SK-N-SH (cell line): Measurements from ENCODE around the gene MCEMP1. TPM values are rescaled to one million over a fixed set of nuclear protein-coding genes. Genes with fewer than 3 reads are reported as not detected.

Experiments
- CTCF ChIA-PET: fragments of 300-600, 350-600 bp; formaldehyde crosslinking; extraction: SDS; loops from one replicate; lab custom pipeline; 2021; lab: Yijun Ruan, JAX
- POLR2A ChIA-PET: fragments of 350-600 bp; sonication (Branson Sonifier 250); formaldehyde crosslinking; extraction: SDS; loops from one replicate; lab custom pipeline; 2020; ENCODE audit warnings: antibody characterized with exemption, inconsistent platforms; lab: Yijun Ruan, JAX
- DNase-seq: peaks from one replicate; pipeline ENCODE4 v3.0.0; 2012
- H2AFZ ChIP-seq: fragments of 200-600 bp; sonication (generic); 2 replicates; pipeline ENCODE4 v1.8.1; 2016; ENCODE audit warnings: antibody characterized with exemption, mild to moderate bottlenecking, low read depth
- H3F3A ChIP-seq: fragments of 200-600 bp; sonication (generic); replicated peaks from 2 replicates; pipeline ENCODE3; 2016; ENCODE audit warnings: antibody characterized with exemption, mild to moderate bottlenecking; ENCODE audit not compliant: insufficient read depth
- H3K27ac ChIP-seq, 2 experiments: fragments of 200-500 bp in 1 of 2; fragments of 200-600 bp in 1 of 2; sonication (Bioruptor generic) in 1 of 2; sonication (generic), shearing (Covaris generic) in 1 of 2; 2 replicates each; pipeline versions ENCODE4 v1.5.1 to v1.6.1; 2014 to 2016; ENCODE audit warnings: low read depth in 2 of 2, inconsistent platforms in 1 of 2, low read length in 1 of 2, mild to moderate bottlenecking in 1 of 2, mixed read lengths in 1 of 2
- H3K27me3 ChIP-seq: fragments of 200-600 bp; sonication (generic), shearing (Covaris generic); 2 replicates; pipeline ENCODE4 v1.6.1; 2016; ENCODE audit warnings: mixed run types; ENCODE audit not compliant: insufficient read depth
- H3K36me3 ChIP-seq, 2 experiments: fragments of 200-500 bp in 1 of 2; fragments of 200-600 bp in 1 of 2; sonication (Bioruptor generic) in 1 of 2; sonication (generic) in 1 of 2; replicated peaks in 1 of 2; 2 replicates each; pipeline versions ENCODE3 to v1.5.1; 2014 to 2016; ENCODE audit warnings: low read length in 1 of 2, mild to moderate bottlenecking in 1 of 2; ENCODE audit not compliant: insufficient read depth in 2 of 2, control insufficient read depth in 1 of 2
- H3K4me1 ChIP-seq, 2 experiments: fragments of 200-500 bp in 1 of 2; fragments of 200-600 bp in 1 of 2; sonication (Bioruptor generic) in 1 of 2; sonication (generic), shearing (Covaris generic) in 1 of 2; 2 replicates each; pipeline versions ENCODE4 v1.5.1 to v1.6.1; 2014 to 2016; ENCODE audit warnings: low read depth in 1 of 2, low read length in 1 of 2, mixed run types in 1 of 2; ENCODE audit not compliant: insufficient read depth in 2 of 2, control insufficient read depth in 1 of 2
- H3K4me2 ChIP-seq: fragments of 200-600 bp; sonication (generic), shearing (Covaris generic); 2 replicates; pipeline ENCODE4 v1.6.1; 2017; ENCODE audit warnings: mixed run types
- H3K4me3 ChIP-seq, 2 experiments: fragments of 200-500 bp in 1 of 2; fragments of 200-600 bp in 1 of 2; sonication (Bioruptor generic) in 1 of 2; sonication (generic), shearing (Covaris generic) in 1 of 2; 2 replicates each; pipeline versions ENCODE4 v1.5.1 to v1.8.1; 2014 to 2016; ENCODE audit warnings: low read depth in 2 of 2, inconsistent platforms in 1 of 2, low read length in 1 of 2, mild to moderate bottlenecking in 1 of 2, mixed read lengths in 1 of 2, moderate library complexity in 1 of 2
- H3K79me2 ChIP-seq: fragments of 200-600 bp; sonication (generic); 2 replicates; pipeline ENCODE4 v1.8.1; 2017; ENCODE audit warnings: mild to moderate bottlenecking; ENCODE audit not compliant: insufficient read depth
- H3K9ac ChIP-seq: fragments of 200-600 bp; sonication (generic); 2 replicates; pipeline ENCODE4 v1.6.1; 2017; ENCODE audit warnings: mixed run types
- H3K9me2 ChIP-seq: fragments of 200-600 bp; sonication (generic); 2 replicates; pipeline ENCODE4 v1.6.1; 2017; ENCODE audit warnings: mixed run types
- H3K9me3 ChIP-seq: fragments of 200-600 bp; sonication (generic); 2 replicates; pipeline ENCODE4 v1.6.1; 2017; ENCODE audit warnings: mixed run types, mild to moderate bottlenecking, moderate library complexity
- H4K20me1 ChIP-seq: fragments of 200-600 bp; sonication (generic); 2 replicates; pipeline ENCODE4 v1.6.1; 2017; ENCODE audit warnings: mild to moderate bottlenecking, mixed run types; ENCODE audit not compliant: insufficient read depth
- CHD2 ChIP-seq: fragments of 150-350 bp; IDR thresholded peaks from 2 replicates; pipeline ENCODE4 v1.6.1; 2018; ENCODE audit warnings: low read length; ENCODE audit not compliant: partially characterized antibody
- ELF1 ChIP-seq: IDR thresholded peaks from 2 replicates; pipeline ENCODE4 v1.4.0; 2012
- FOXJ3 ChIP-seq: sonication (generic); formaldehyde crosslinking; IDR thresholded peaks from 2 replicates; pipeline ENCODE4 v1.5.1; 2020; ENCODE audit warnings: mild to moderate bottlenecking, missing genetic modification reagents
- GABPA ChIP-seq: IDR thresholded peaks from 2 replicates; pipeline ENCODE4 v1.4.0; 2012; ENCODE audit warnings: low read depth, mild to moderate bottlenecking
- GATA2 ChIP-seq: sonication (generic); formaldehyde crosslinking; IDR thresholded peaks from 2 replicates; pipeline ENCODE4 v1.5.0; 2020; ENCODE audit warnings: mild to moderate bottlenecking, missing genetic modification reagents
- IRF3 ChIP-seq: fragments of 150-350 bp; IDR thresholded peaks from 2 replicates; pipeline ENCODE4 v1.6.1; 2016; ENCODE audit warnings: mild to moderate bottlenecking, low read depth, low read length
- MXI1 ChIP-seq: IDR thresholded peaks from 2 replicates; pipeline ENCODE4 v1.6.1; 2012; ENCODE audit warnings: mild to moderate bottlenecking, low read depth, low read length, improper control_type of control experiment
- NFIC ChIP-seq: IDR thresholded peaks from 2 replicates; pipeline ENCODE4 v1.4.0; 2012; ENCODE audit warnings: borderline replicate concordance
- POLR2AphosphoS5 ChIP-seq: IDR thresholded peaks from 2 replicates; pipeline ENCODE4 v1.6.1; 2012; ENCODE audit warnings: low read depth, low read length
- REST ChIP-seq: IDR thresholded peaks from 2 replicates; pipeline ENCODE4 v1.6.1; 2012; ENCODE audit warnings: mild to moderate bottlenecking, low read depth, low read length, moderate library complexity
- RFX5 ChIP-seq: IDR thresholded peaks from 2 replicates; pipeline ENCODE4 v1.6.1; 2012; ENCODE audit warnings: mild to moderate bottlenecking, improper control_type of control experiment, low read length
- YY1 ChIP-seq: IDR thresholded peaks from 2 replicates; pipeline ENCODE4 v1.4.0; 2012; ENCODE audit warnings: low read depth, mild to moderate bottlenecking
- ZBTB33 ChIP-seq: IDR thresholded peaks from 2 replicates; pipeline ENCODE4 v1.4.0; 2012; ENCODE audit warnings: low read depth, borderline replicate concordance
- WGBS: methylation state at CpG from one replicate; pipeline ENCODE4 v1.1.6; 2017; ENCODE audit warnings: low lambda C conversion rate; 5-methylcytosine and 5-hydroxymethylcytosine counted together
- polyA plus RNA-seq, 3 experiments: library from polyadenylated mRNA; depleted of rRNA; stranded (reverse); fragments of >200 nt; gene quantifications; 2 replicates each; pipeline ENCODE4 v1.2.3, GENCODE V29; 2012
- TF ChIP-seq, protein P1 (sequence below): fragments of 150-350 bp; IDR thresholded peaks from 2 replicates; pipeline ENCODE4 v1.6.1; 2017; ENCODE audit warnings: antibody characterized with exemption, low read length, low read depth, borderline replicate concordance
- TF ChIP-seq, protein P2 (sequence below): IDR thresholded peaks from 2 replicates; pipeline ENCODE4 v1.4.0; 2012; ENCODE audit warnings: low read depth
- TF ChIP-seq, protein P3 (sequence below): IDR thresholded peaks from 2 replicates; pipeline ENCODE4; 2012

Gene MCEMP1
- polyA plus RNA-seq, 1 of the 3 experiments (the other 2 are of a cell fraction): not detected

DNA sequence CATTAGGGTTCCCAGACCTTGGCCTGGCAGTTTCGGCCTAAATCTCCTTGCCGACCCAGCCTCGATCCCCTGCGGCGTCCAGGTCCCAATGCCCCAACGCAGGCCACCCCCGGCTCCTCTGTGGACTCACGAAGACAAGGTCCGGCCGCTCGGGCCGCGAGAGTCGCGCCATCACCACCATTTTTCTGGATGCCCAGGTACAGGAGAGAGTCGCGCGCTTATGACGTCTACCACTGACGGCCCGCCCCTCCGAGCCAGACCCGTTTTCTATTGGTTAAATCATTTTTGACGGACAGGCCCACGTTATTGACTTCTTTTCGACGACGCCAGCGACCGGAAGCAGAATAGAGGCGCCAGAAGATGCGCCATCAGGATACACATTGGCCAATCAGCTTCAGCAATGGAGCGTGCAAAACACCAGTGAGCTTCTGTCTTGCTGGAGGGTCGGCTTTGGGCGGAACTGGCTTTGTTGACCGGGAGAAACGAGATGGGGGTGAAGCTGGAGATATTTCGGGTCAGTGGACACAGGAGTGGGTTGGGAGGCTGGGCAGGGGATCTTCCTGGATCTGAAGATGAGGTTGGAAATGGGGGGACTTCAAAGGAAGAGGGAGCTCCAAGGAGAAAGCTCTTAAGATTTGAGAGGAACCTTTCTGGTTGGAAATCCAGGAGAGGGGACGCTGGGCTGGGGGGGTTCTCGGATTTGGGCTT, 47.4 kb upstream of the MCEMP1 start, which contains the start of the genes PET100 and XAB2:
Gene PET100, plus strand, starts transcription at position 447 of the 708 bp plus-strand sequence. Its CDS starts 41 bp downstream, at position 488.
Gene XAB2, minus strand, starts transcription at position 199 of the 708 bp plus-strand sequence. Its CDS starts 18 bp downstream, at position 181.
- Histone ChIP-seq H3K9me3 (no peaks in the 10 kb centered on the region), H3K4me2 (peak within 1 kb of the TSS; percentile 93), H3K4me3 (peak within 1 kb of the TSS; percentile 100), H4K20me1 (0 out of 2 replicates have a peak, but pooled peaks cover 5% of the 10 kb centered on the region), H3K27ac (peak within 1 kb of the TSS; percentile 51 to 73; a peak in 3 of 4 replicates), H3K9ac (peak within 1 kb of the TSS; percentile 99), H3K36me3 (peaks cover 0 to 19% of the 10 kb centered on the region in 2 experiments), H2AFZ (peak within 1 kb of the TSS; percentile 87), H3K27me3 (no peaks in the 10 kb centered on the region; the same call in 1 of the 2 replicates)
- POLR2A ChIA-PET: interaction anchor here (0.6 to 3.1 kb wide), 9 partner anchors 10 to 795 kb away, joined by 3 to 16 read pairs (median 5); partner anchors contain the start of genes CAMSAP3 and TRAPPC5
- CTCF ChIA-PET: interaction anchor here (0.9 to 2.4 kb wide), 7 partner anchors 10 to 275 kb away, joined by 3 to 21 read pairs (median 5); partner anchors contain the start of gene TRAPPC5
- 2% methylated on average over 40 of the region's 40 CpGs for WGBS
- TF ChIP-seq POLR2AphosphoS5: peak; percentile 83
- TF ChIP-seq NFIC: no peak
- TF ChIP-seq REST: no peak
- peak; percentile 91 for TF ChIP-seq YY1
- TF ChIP-seq IRF3: peak; percentile 84
- TF ChIP-seq, protein P1, sequence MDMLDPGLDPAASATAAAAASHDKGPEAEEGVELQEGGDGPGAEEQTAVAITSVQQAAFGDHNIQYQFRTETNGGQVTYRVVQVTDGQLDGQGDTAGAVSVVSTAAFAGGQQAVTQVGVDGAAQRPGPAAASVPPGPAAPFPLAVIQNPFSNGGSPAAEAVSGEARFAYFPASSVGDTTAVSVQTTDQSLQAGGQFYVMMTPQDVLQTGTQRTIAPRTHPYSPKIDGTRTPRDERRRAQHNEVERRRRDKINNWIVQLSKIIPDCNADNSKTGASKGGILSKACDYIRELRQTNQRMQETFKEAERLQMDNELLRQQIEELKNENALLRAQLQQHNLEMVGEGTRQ: no peak
- TF ChIP-seq MXI1: peak; percentile 81; the same call in 1 of the 2 replicates
- TF ChIP-seq CHD2: peak; percentile 70
- TF ChIP-seq RFX5: 0 out of 2 replicates have a peak, but pooled peaks have one; percentile 58
- peak; percentile 74 for TF ChIP-seq FOXJ3 (CRISPR knock-in tag)
- TF ChIP-seq ZBTB33: peak; percentile 57; the same call in 1 of the 2 replicates
- TF ChIP-seq, protein P2, sequence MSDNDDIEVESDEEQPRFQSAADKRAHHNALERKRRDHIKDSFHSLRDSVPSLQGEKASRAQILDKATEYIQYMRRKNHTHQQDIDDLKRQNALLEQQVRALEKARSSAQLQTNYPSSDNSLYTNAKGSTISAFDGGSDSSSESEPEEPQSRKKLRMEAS: peak; percentile 68
- TF ChIP-seq GATA2 (CRISPR knock-in tag): peak; percentile 45; the same call in 1 of the 2 replicates
- TF ChIP-seq, protein P3, sequence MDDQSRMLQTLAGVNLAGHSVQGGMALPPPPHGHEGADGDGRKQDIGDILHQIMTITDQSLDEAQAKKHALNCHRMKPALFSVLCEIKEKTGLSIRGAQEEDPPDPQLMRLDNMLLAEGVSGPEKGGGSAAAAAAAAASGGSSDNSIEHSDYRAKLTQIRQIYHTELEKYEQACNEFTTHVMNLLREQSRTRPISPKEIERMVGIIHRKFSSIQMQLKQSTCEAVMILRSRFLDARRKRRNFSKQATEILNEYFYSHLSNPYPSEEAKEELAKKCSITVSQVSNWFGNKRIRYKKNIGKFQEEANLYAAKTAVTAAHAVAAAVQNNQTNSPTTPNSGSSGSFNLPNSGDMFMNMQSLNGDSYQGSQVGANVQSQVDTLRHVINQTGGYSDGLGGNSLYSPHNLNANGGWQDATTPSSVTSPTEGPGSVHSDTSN: peak; percentile 100
- peak; percentile 94 for TF ChIP-seq ELF1
- peak; percentile 89 for TF ChIP-seq GABPA
- TF ChIP-seq, all 33 proteins: peak for 13
- Histone ChIP-seq H3K79me2 (peaks cover 49% of the 10 kb centered on the region), H3K4me1 (peaks cover 8 to 20% of the 10 kb centered on the region in 2 experiments; a peak in 2 of 4 replicates), H3K9me2 (no peaks in the 10 kb centered on the region), H3F3A (no peaks in the 10 kb centered on the region)
- peak; percentile 97 for DNase-seq
